Measurements from ENCODE around the gene GIGYF2.

DNA sequence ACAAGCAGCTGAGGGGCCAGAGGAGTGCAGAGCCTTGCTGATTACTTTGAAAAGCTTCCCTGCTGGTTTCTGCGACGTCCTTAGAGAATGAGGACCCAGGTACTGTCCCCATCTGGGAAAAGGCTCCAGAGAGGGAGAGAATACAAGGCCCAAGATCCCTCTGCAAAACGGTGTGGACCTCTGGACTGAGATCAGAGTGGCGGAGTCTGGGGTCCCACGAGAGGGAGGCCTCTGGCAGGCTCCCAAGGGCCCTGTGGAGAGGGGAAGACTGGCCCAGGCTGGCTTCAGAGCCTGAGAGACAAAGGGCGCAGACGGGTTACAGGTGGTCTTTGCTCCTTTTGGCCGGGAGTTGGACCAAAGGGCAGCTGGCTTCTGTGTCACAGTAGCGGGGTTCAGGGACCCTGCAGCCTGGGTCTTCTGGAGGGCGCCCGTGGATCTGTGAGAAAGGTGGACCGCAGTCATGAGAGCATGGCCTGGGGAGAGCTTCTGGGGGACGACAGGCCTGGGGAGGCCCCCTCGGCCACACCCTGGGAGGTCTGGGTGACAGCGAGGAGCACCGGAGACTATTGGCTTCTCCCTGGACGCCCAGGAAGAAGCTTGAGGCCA, 173.7 kb downstream of the GIGYF2 start:
- no peak for TF ChIP-seq POLR2A (IDR thresholded peaks at IDR 0.05)
- TF ChIP-seq, protein P1, sequence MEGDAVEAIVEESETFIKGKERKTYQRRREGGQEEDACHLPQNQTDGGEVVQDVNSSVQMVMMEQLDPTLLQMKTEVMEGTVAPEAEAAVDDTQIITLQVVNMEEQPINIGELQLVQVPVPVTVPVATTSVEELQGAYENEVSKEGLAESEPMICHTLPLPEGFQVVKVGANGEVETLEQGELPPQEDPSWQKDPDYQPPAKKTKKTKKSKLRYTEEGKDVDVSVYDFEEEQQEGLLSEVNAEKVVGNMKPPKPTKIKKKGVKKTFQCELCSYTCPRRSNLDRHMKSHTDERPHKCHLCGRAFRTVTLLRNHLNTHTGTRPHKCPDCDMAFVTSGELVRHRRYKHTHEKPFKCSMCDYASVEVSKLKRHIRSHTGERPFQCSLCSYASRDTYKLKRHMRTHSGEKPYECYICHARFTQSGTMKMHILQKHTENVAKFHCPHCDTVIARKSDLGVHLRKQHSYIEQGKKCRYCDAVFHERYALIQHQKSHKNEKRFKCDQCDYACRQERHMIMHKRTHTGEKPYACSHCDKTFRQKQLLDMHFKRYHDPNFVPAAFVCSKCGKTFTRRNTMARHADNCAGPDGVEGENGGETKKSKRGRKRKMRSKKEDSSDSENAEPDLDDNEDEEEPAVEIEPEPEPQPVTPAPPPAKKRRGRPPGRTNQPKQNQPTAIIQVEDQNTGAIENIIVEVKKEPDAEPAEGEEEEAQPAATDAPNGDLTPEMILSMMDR (IDR thresholded peaks at IDR 0.05): no peak
